Stimulated activated naive CD8-positive, alpha-beta T cell treated with anti-CD3 and anti-CD28 coated beads, Interleukin-15, amount 100 ng/mL, for 72 hours (primary cell): ENCODE measurements around the gene SLC39A10.
A peak's percentile ranks its signal among the peaks of the same experiment; 100 is the strongest.

Source experiments
- ATAC-seq: fragments of 150-1000 bp; cut with Tn5 transposase; 2 replicates; pipeline ENCODE4 v1.10.0; 2021; ENCODE audit warnings: mild to moderate bottlenecking, moderate library complexity
- DNase-seq, 2 donors: peaks; one replicate each; pipeline ENCODE4 v3.0.0; 2021 to 2022
- H3K27ac Mint-ChIP-seq, 2 donors: one replicate each; pipeline ENCODE4 v1.8.0; 2022; ENCODE audit warnings: mild to moderate bottlenecking in 2 of 2, mixed read lengths in 2 of 2, moderate library complexity in 2 of 2
- H3K27me3 Mint-ChIP-seq: one replicate; pipeline ENCODE4 v1.8.0; 2022; ENCODE audit warnings: mixed read lengths
- H3K4me1 Mint-ChIP-seq: one replicate; pipeline ENCODE4 v1.8.0; 2022; ENCODE audit warnings: mild to moderate bottlenecking, mixed read lengths
- H3K4me3 Mint-ChIP-seq, 2 donors: one replicate each; pipeline ENCODE4 v1.8.0; 2022; ENCODE audit warnings: mild to moderate bottlenecking in 2 of 2, mixed read lengths in 2 of 2, moderate library complexity in 1 of 2
- H3K9me3 Mint-ChIP-seq, 2 donors: one replicate each; pipeline ENCODE4 v1.8.0; 2022; ENCODE audit warnings: mixed read lengths in 2 of 2

The SLC39A10 gene

GRCh38 chr2:195656859-195657633 lies at the start of gene SLC39A10:
SLC39A10 (plus strand) TSS chr2:195657226; CDS start chr2:195680043, 22,817 bp downstream.
- Mint-ChIP-seq H3K4me1 (peaks cover 30% of the 10 kb centered on the region), H3K27me3 (no peaks in the 10 kb centered on the region), H3K27ac (peak within 1 kb of the TSS; percentile 99 to 100), H3K9me3 (peaks cover 0 to under 1% of the 10 kb centered on the region in 2 donors), H3K4me3 (peak within 1 kb of the TSS; percentile 90 to 97)
- ATAC-seq (peak; percentile 75), DNase-seq (peak; percentile 98 to 99)

GRCh38 chr2:195608768-195609454 lies 48.1 kb upstream of the SLC39A10 start:
- DNase-seq (no peak), ATAC-seq (peak; percentile 53)
- Mint-ChIP-seq H3K4me1 (peaks cover 22% of the 10 kb centered on the region), H3K27me3 (no peaks in the 10 kb centered on the region), H3K9me3 (no peaks in the 10 kb centered on the region), H3K27ac (peak overlapping the region in 1 of 2 donors; percentile 48), H3K4me3 (no peak overlapping the region)

GRCh38 chr2:195610717-195611116 lies 46.3 kb upstream of the SLC39A10 start:
- Mint-ChIP-seq H3K9me3 (no peaks in the 10 kb centered on the region), H3K4me1 (peaks cover 16% of the 10 kb centered on the region), H3K27ac (no peak overlapping the region), H3K27me3 (no peaks in the 10 kb centered on the region), H3K4me3 (no peak overlapping the region)
- ATAC-seq (no peak), DNase-seq (no peak)

- H3K27ac Mint-ChIP-seq: peak overlapping the region in 1 of 2 donors; percentile 5
- no peak overlapping the region for H3K4me3 Mint-ChIP-seq
- H3K27me3 Mint-ChIP-seq: no peaks in the 10 kb centered on the region
- H3K4me1 Mint-ChIP-seq: peaks cover 16% of the 10 kb centered on the region
- no peaks in the 10 kb centered on the region for H3K9me3 Mint-ChIP-seq
- no peak for ATAC-seq
- DNase-seq: no peak
These were observed 44.2 kb upstream of the SLC39A10 start for GRCh38 chr2:195612611-195613495.

GRCh38 chr2:195613922-195614321 lies 43.1 kb upstream of the SLC39A10 start:
- ATAC-seq (no peak), DNase-seq (no peak)
- Mint-ChIP-seq H3K27ac (peak overlapping the region in 1 of 2 donors; percentile 21), H3K9me3 (no peaks in the 10 kb centered on the region), H3K4me1 (peaks cover 12% of the 10 kb centered on the region), H3K4me3 (no peak overlapping the region), H3K27me3 (no peaks in the 10 kb centered on the region)

GRCh38 chr2:195619590-195619989 lies 37.4 kb upstream of the SLC39A10 start:
- no peaks in the 10 kb centered on the region for H3K9me3 Mint-ChIP-seq
- no peak overlapping the region for H3K4me3 Mint-ChIP-seq
- no peaks in the 10 kb centered on the region for H3K27me3 Mint-ChIP-seq
- no peak overlapping the region for H3K27ac Mint-ChIP-seq
- H3K4me1 Mint-ChIP-seq: no peaks in the 10 kb centered on the region
- ATAC-seq (no peak), DNase-seq (no peak)

GRCh38 chr2:195620501-195620900 lies 36.5 kb upstream of the SLC39A10 start:
- DNase-seq (no peak), ATAC-seq (no peak)
- H3K4me1 Mint-ChIP-seq: no peaks in the 10 kb centered on the region
- H3K27me3 Mint-ChIP-seq: no peaks in the 10 kb centered on the region
- H3K9me3 Mint-ChIP-seq: no peaks in the 10 kb centered on the region
- no peak overlapping the region for H3K4me3 Mint-ChIP-seq
- no peak overlapping the region for H3K27ac Mint-ChIP-seq

GRCh38 chr2:195622966-195623365 lies 34.1 kb upstream of the SLC39A10 start:
- no peaks in the 10 kb centered on the region for H3K9me3 Mint-ChIP-seq
- no peaks in the 10 kb centered on the region for H3K4me1 Mint-ChIP-seq
- no peak for DNase-seq
- H3K27me3 Mint-ChIP-seq: no peaks in the 10 kb centered on the region
- H3K4me3 Mint-ChIP-seq: no peak overlapping the region
- H3K27ac Mint-ChIP-seq: no peak overlapping the region
- no peak for ATAC-seq

GRCh38 chr2:195626507-195626906 lies 30.5 kb upstream of the SLC39A10 start:
- DNase-seq: no peak
- ATAC-seq: no peak
- Mint-ChIP-seq H3K27ac (no peak overlapping the region), H3K4me3 (no peak overlapping the region), H3K27me3 (no peaks in the 10 kb centered on the region), H3K9me3 (peaks cover 0 to 4% of the 10 kb centered on the region in 2 donors), H3K4me1 (no peaks in the 10 kb centered on the region)

GRCh38 chr2:195628666-195629065 lies 28.4 kb upstream of the SLC39A10 start:
- DNase-seq (no peak), ATAC-seq (no peak)
- Mint-ChIP-seq H3K4me1 (peaks cover 11% of the 10 kb centered on the region), H3K9me3 (peaks cover 0 to 4% of the 10 kb centered on the region in 2 donors), H3K4me3 (no peak overlapping the region), H3K27me3 (no peaks in the 10 kb centered on the region), H3K27ac (no peak overlapping the region)

- DNase-seq (no peak), ATAC-seq (no peak)
- peaks cover 11% of the 10 kb centered on the region for H3K4me1 Mint-ChIP-seq
- peaks cover 0 to 9% of the 10 kb centered on the region in 2 donors for H3K9me3 Mint-ChIP-seq
- H3K27me3 Mint-ChIP-seq: no peaks in the 10 kb centered on the region
- peak overlapping the region in 1 of 2 donors; percentile 42 for H3K27ac Mint-ChIP-seq
- no peak overlapping the region for H3K4me3 Mint-ChIP-seq
These were observed 24.0 kb upstream of the SLC39A10 start for GRCh38 chr2:195632856-195633572.

- Mint-ChIP-seq H3K27me3 (no peaks in the 10 kb centered on the region), H3K27ac (peak overlapping the region in 1 of 2 donors; percentile 42), H3K9me3 (peaks cover 0 to 9% of the 10 kb centered on the region in 2 donors), H3K4me1 (peaks cover 11% of the 10 kb centered on the region), H3K4me3 (no peak overlapping the region)
- ATAC-seq (no peak), DNase-seq (no peak)
These were observed 23.5 kb upstream of the SLC39A10 start for GRCh38 chr2:195633573-195633870.

GRCh38 chr2:195633974-195634373 lies 23.1 kb upstream of the SLC39A10 start:
- H3K9me3 Mint-ChIP-seq: peaks cover 0 to 9% of the 10 kb centered on the region in 2 donors
- H3K27ac Mint-ChIP-seq: no peak overlapping the region
- H3K4me3 Mint-ChIP-seq: no peak overlapping the region
- H3K27me3 Mint-ChIP-seq: no peaks in the 10 kb centered on the region
- H3K4me1 Mint-ChIP-seq: peaks cover 11% of the 10 kb centered on the region
- ATAC-seq (no peak), DNase-seq (no peak)

- no peak overlapping the region for H3K27ac Mint-ChIP-seq
- peaks cover 0 to 5% of the 10 kb centered on the region in 2 donors for H3K9me3 Mint-ChIP-seq
- no peak overlapping the region for H3K4me3 Mint-ChIP-seq
- peaks cover 11% of the 10 kb centered on the region for H3K4me1 Mint-ChIP-seq
- no peak for DNase-seq
- H3K27me3 Mint-ChIP-seq: no peaks in the 10 kb centered on the region
- no peak for ATAC-seq
These were observed 20.1 kb upstream of the SLC39A10 start for GRCh38 chr2:195636890-195637289.

GRCh38 chr2:195638750-195639149 lies 18.3 kb upstream of the SLC39A10 start:
- Mint-ChIP-seq H3K9me3 (peaks cover 0 to 5% of the 10 kb centered on the region in 2 donors), H3K4me3 (no peak overlapping the region), H3K4me1 (no peaks in the 10 kb centered on the region), H3K27ac (no peak overlapping the region), H3K27me3 (no peaks in the 10 kb centered on the region)
- DNase-seq: no peak
- no peak for ATAC-seq
